Testis (tissue), 3 donors: ENCODE data around the gene AUTS2. TPM values are rescaled to one million over a fixed set of nuclear protein-coding genes. Genes with fewer than 3 reads are reported as not detected.

ENCODE experiments used
- DNase-seq: peaks from one replicate; pipeline ENCODE4 v3.0.0-alpha.2; 2019
- H3K27ac ChIP-seq, 2 donors: fragments of 200-600 bp; sonication (generic); one replicate each; pipeline ENCODE4 v1.5.1; 2019
- H3K27me3 ChIP-seq: fragments of 200-600 bp; sonication (generic); one replicate; pipeline ENCODE4 v1.5.1; 2019
- H3K36me3 ChIP-seq: fragments of 200-600 bp; sonication (generic); one replicate; pipeline ENCODE4 v1.5.1; 2017; ENCODE audit warnings: low read depth; ENCODE audit errors: missing control alignments
- H3K4me1 ChIP-seq: fragments of 200-600 bp; sonication (generic); one replicate; pipeline ENCODE4 v1.5.1; 2019
- H3K4me3 ChIP-seq, 2 donors: fragments of 200-600 bp; sonication (generic); one replicate each; pipeline ENCODE4 v1.5.1; 2017 to 2019
- H3K9me3 ChIP-seq: fragments of 200-600 bp; sonication (generic); one replicate; pipeline ENCODE4 v1.5.1; 2017
- CTCF ChIP-seq, 3 experiments: fragments of 450-650 bp in 2 of 3; fragments of 200-600 bp in 1 of 3; sonication (generic) in 1 of 3; IDR thresholded peaks; one replicate each; pipeline ENCODE4 v1.5.1; 2016 to 2019; ENCODE audit warnings: antibody characterized with exemption in 3 of 3, mild to moderate bottlenecking in 2 of 3, moderate library complexity in 1 of 3
- POLR2A ChIP-seq: fragments of 450-650 bp; IDR thresholded peaks from one replicate; pipeline ENCODE4 v1.6.1; 2017; ENCODE audit warnings: antibody characterized with exemption, mild to moderate bottlenecking, moderate library complexity
- WGBS, 2 donors: methylation state at CpG; one replicate each; pipeline ENCODE4 v1.1.5; 2018; 5-methylcytosine and 5-hydroxymethylcytosine counted together
- intact Hi-C: fragments of 100-400 bp; cut with DNase I; formaldehyde crosslinking; loops from one replicate; pipeline ENCODE4 v1.15.1; 2023; ENCODE audit warnings: low total_unique reads
- polyA plus RNA-seq: library from polyadenylated mRNA; stranded (reverse); fragments of 350-450 nt; fragmentation: Illumina TruSeq; extraction: RNeasy Lipid Tissue Mini Kit (QIAGEN cat#74804); gene quantifications from one replicate; pipeline ENCODE4 v1.2.3, GENCODE V29; 2014; ENCODE audit warnings: low read depth, low replicate concordance; ENCODE audit not compliant: insufficient read depth
- total RNA-seq, 2 donors: library from RNA; depleted of rRNA; stranded (reverse); fragments of >200 nt; gene quantifications; one replicate each; pipeline ENCODE4 v1.2.3, GENCODE V29; 2016

AUTS2 gene
- total and polyA plus RNA-seq, 3 donors from 2014 or later: 21.3 to 75.5 (median 56.1) TPM

- peak; percentile 19 for DNase-seq
Observed at GRCh38 chr7:70654979-70655378, 1056.7 kb downstream of the AUTS2 start.

GRCh38 chr7:70655694-70656093 is 1057.4 kb downstream of the AUTS2 start:
- WGBS, 2 donors: 95 to 97% methylated on average over 3 of the region's 3 CpGs
- Histone ChIP-seq H3K4me3 (no peak overlapping the region), H3K27ac (no peak overlapping the region), H3K27me3 (no peaks in the 10 kb centered on the region), H3K36me3 (no peaks in the 10 kb centered on the region), H3K4me1 (no peaks in the 10 kb centered on the region), H3K9me3 (no peaks in the 10 kb centered on the region)
- TF ChIP-seq CTCF (IDR thresholded peaks at IDR 0.05) (no peak), POLR2A (no peak)
- no peak for DNase-seq
- intact Hi-C loops: no loop called here

More at GRCh38 chr7:70654979-70655378, 1056.7 kb downstream of the AUTS2 start:
- Histone ChIP-seq H3K4me1 (no peaks in the 10 kb centered on the region), H3K27ac (no peak overlapping the region), H3K27me3 (no peaks in the 10 kb centered on the region), H3K4me3 (no peak overlapping the region), H3K36me3 (no peaks in the 10 kb centered on the region), H3K9me3 (no peaks in the 10 kb centered on the region)
- TF ChIP-seq CTCF (IDR thresholded peaks at IDR 0.05) (no peak), POLR2A (no peak)
- WGBS, 2 donors: 35 to 50% methylated on average over 5 of the region's 5 CpGs
- intact Hi-C loops: no loop called here

GRCh38 chr7:70657571-70657970 is 1059.3 kb downstream of the AUTS2 start:
- WGBS, 2 donors: 86 to 87% methylated on average over 5 of the region's 5 CpGs
- Histone ChIP-seq H3K27me3 (no peaks in the 10 kb centered on the region), H3K27ac (no peak overlapping the region), H3K9me3 (no peaks in the 10 kb centered on the region), H3K4me1 (no peaks in the 10 kb centered on the region), H3K36me3 (no peaks in the 10 kb centered on the region), H3K4me3 (no peak overlapping the region)
- TF ChIP-seq POLR2A: no peak
- no peak for TF ChIP-seq CTCF (IDR thresholded peaks at IDR 0.05)
- DNase-seq: no peak
- intact Hi-C loops: no loop called here

GRCh38 chr7:70657989-70658632 is 1059.8 kb downstream of the AUTS2 start:
- DNase-seq: no peak
- no peak for TF ChIP-seq POLR2A
- no peak for TF ChIP-seq CTCF (IDR thresholded peaks at IDR 0.05)
- Histone ChIP-seq H3K36me3 (no peaks in the 10 kb centered on the region), H3K4me3 (no peak overlapping the region), H3K9me3 (no peaks in the 10 kb centered on the region), H3K27me3 (no peaks in the 10 kb centered on the region), H3K27ac (no peak overlapping the region), H3K4me1 (no peaks in the 10 kb centered on the region)
- 91 to 92% methylated on average over 9 of the region's 9 CpGs for WGBS, 2 donors
- intact Hi-C loops: no loop called here

GRCh38 chr7:70659263-70659662 is 1061.0 kb downstream of the AUTS2 start:
- DNase-seq: no peak
- no peaks in the 10 kb centered on the region for H3K36me3 ChIP-seq
- no peaks in the 10 kb centered on the region for H3K27me3 ChIP-seq
- no peak overlapping the region for H3K4me3 ChIP-seq
- TF ChIP-seq CTCF (IDR thresholded peaks at IDR 0.05): no peak
- no peak for TF ChIP-seq POLR2A
- H3K9me3 ChIP-seq: no peaks in the 10 kb centered on the region
- H3K4me1 ChIP-seq: no peaks in the 10 kb centered on the region
- no peak overlapping the region for H3K27ac ChIP-seq
- 98 to 99% methylated on average over 6 to 8 of the region's 8 CpGs for WGBS, 2 donors
- intact Hi-C loops: no loop called here
